ENCODE measurements around the gene ATP6V0E1.

DNA sequence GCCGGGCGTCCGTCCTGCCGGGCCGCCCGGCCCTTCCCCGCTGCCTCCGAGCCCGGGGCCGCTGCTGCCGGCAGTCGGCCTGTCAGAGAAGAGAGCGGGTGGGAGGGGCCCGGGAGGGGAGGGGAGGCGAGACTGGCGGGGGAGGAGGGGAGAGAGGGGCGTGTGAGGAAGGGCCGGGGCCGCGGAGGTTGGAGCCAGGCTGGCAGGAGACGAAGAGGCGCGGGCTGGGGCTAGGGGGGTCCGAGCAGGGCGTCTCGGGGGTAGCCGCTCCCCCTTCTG, 73.2 kb downstream of the ATP6V0E1 start:
- TF ChIP-seq KDM1A (IDR thresholded peaks at IDR 0.05; ENCODE audit: borderline replicate concordance, low read length): no peak
- TF ChIP-seq, protein P1, sequence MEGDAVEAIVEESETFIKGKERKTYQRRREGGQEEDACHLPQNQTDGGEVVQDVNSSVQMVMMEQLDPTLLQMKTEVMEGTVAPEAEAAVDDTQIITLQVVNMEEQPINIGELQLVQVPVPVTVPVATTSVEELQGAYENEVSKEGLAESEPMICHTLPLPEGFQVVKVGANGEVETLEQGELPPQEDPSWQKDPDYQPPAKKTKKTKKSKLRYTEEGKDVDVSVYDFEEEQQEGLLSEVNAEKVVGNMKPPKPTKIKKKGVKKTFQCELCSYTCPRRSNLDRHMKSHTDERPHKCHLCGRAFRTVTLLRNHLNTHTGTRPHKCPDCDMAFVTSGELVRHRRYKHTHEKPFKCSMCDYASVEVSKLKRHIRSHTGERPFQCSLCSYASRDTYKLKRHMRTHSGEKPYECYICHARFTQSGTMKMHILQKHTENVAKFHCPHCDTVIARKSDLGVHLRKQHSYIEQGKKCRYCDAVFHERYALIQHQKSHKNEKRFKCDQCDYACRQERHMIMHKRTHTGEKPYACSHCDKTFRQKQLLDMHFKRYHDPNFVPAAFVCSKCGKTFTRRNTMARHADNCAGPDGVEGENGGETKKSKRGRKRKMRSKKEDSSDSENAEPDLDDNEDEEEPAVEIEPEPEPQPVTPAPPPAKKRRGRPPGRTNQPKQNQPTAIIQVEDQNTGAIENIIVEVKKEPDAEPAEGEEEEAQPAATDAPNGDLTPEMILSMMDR (IDR thresholded peaks at IDR 0.05; ENCODE audit: control extremely low read depth in 1 of 3, insufficient read depth in 1 of 3, low read depth in 1 of 3, low read length in 3 of 3): no peak
- TF ChIP-seq GTF2F1 (IDR thresholded peaks at IDR 0.05; ENCODE audit: borderline replicate concordance, low read depth, low read length): no peak
- TF ChIP-seq POLR2A (IDR thresholded peaks at IDR 0.05; ENCODE audit: control extremely low read depth in 1 of 2, low read depth in 2 of 2, low read length in 2 of 2): no peak
- TF ChIP-seq CEBPB (IDR thresholded peaks at IDR 0.05; ENCODE audit: low read depth, low read length): no peak
- TF ChIP-seq TBP (IDR thresholded peaks at IDR 0.05; ENCODE audit: low read depth, low read length): no peak
- TF ChIP-seq RAD21 (IDR thresholded peaks at IDR 0.05 in 1 of 2, conservative IDR thresholded peaks at IDR 0.05 in 1 of 2; ENCODE audit: low read depth in 2 of 2, low read length in 2 of 2): no peak
- TF ChIP-seq TCF12 (IDR thresholded peaks at IDR 0.05; ENCODE audit: low read depth, low read length): no peak
- no peak for TF ChIP-seq SP2 (IDR thresholded peaks at IDR 0.05; ENCODE audit: low read length)
- TF ChIP-seq POLR2AphosphoS5 (IDR thresholded peaks at IDR 0.05; ENCODE audit: low read depth, low read length): no peak
- TF ChIP-seq, protein P2, sequence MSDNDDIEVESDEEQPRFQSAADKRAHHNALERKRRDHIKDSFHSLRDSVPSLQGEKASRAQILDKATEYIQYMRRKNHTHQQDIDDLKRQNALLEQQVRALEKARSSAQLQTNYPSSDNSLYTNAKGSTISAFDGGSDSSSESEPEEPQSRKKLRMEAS (IDR thresholded peaks at IDR 0.05): no peak
- TF ChIP-seq YY1 (IDR thresholded peaks at IDR 0.05; ENCODE audit: low read depth, low read length): no peak
- no peak for TF ChIP-seq CBX5 (IDR thresholded peaks at IDR 0.05; ENCODE audit: low read depth, low read length)
- TF ChIP-seq RFX5 (IDR thresholded peaks at IDR 0.05; ENCODE audit: borderline replicate concordance, low read depth, low read length): no peak
